ENCODE data around the gene CNIH2.
"Not testable (repeated sequence)": the region's sequence is repeated elsewhere in the genome, so short reads cannot be mapped to it uniquely, and the experiment has no call there.

Gene CNIH2

GRCh38 chr11:66264914-66265313 is 13.1 kb upstream of the CNIH2 start:
- no peaks in the 10 kb centered on the region for H3K9me3 Mint-ChIP-seq
- H3K4me3 Mint-ChIP-seq, result no peak overlapping the region
- DNase-seq, result peak; percentile 55
- peaks cover 88% of the 10 kb centered on the region for H3K36me3 Mint-ChIP-seq (ENCODE audit: low read depth)
- peaks cover 27% of the 10 kb centered on the region for H3K4me1 Mint-ChIP-seq (ENCODE audit: low read depth)
- H3K27ac Mint-ChIP-seq, result no peak overlapping the region
- H3K27me3 Mint-ChIP-seq, result no peaks in the 10 kb centered on the region

- Mint-ChIP-seq H3K36me3 (ENCODE audit: low read depth) (peaks cover 88% of the 10 kb centered on the region), H3K4me3 (no peak overlapping the region), H3K27ac (no peak overlapping the region), H3K4me1 (ENCODE audit: low read depth) (peaks cover 31% of the 10 kb centered on the region), H3K9me3 (no peaks in the 10 kb centered on the region), H3K27me3 (no peaks in the 10 kb centered on the region)
- no peak for DNase-seq
Observed at GRCh38 chr11:66265531-66266377, 12.2 kb upstream of the CNIH2 start.

GRCh38 chr11:66266378-66267038 is 11.5 kb upstream of the CNIH2 start:
- Mint-ChIP-seq H3K9me3 (no peaks in the 10 kb centered on the region), H3K36me3 (ENCODE audit: low read depth) (peaks cover 84% of the 10 kb centered on the region), H3K27ac (peak overlapping the region; percentile 90), H3K4me3 (peak overlapping the region; percentile 75), H3K27me3 (no peaks in the 10 kb centered on the region), H3K4me1 (ENCODE audit: low read depth) (peaks cover 33% of the 10 kb centered on the region)
- no peak for DNase-seq

GRCh38 chr11:66267039-66267378 is 11.0 kb upstream of the CNIH2 start:
- no peaks in the 10 kb centered on the region for H3K27me3 Mint-ChIP-seq
- H3K4me3 Mint-ChIP-seq, result peak overlapping the region; percentile 75
- peaks cover 84% of the 10 kb centered on the region for H3K36me3 Mint-ChIP-seq (ENCODE audit: low read depth)
- peak overlapping the region; percentile 90 for H3K27ac Mint-ChIP-seq
- H3K9me3 Mint-ChIP-seq, result no peaks in the 10 kb centered on the region
- H3K4me1 Mint-ChIP-seq (ENCODE audit: low read depth), result peaks cover 38% of the 10 kb centered on the region
- no peak for DNase-seq

GRCh38 chr11:66267379-66268243 is 10.4 kb upstream of the CNIH2 start:
- H3K4me1 Mint-ChIP-seq (ENCODE audit: low read depth), result peaks cover 43% of the 10 kb centered on the region
- H3K27ac Mint-ChIP-seq, result peak overlapping the region; percentile 99
- DNase-seq, result peak; percentile 90
- peaks cover 84% of the 10 kb centered on the region for H3K36me3 Mint-ChIP-seq (ENCODE audit: low read depth)
- H3K4me3 Mint-ChIP-seq, result peak overlapping the region; percentile 91
- H3K27me3 Mint-ChIP-seq, result no peaks in the 10 kb centered on the region
- H3K9me3 Mint-ChIP-seq, result no peaks in the 10 kb centered on the region

GRCh38 chr11:66268244-66268951 is 9.6 kb upstream of the CNIH2 start, which contains the start of gene RAB1B:
Gene RAB1B (plus strand): TSS chr11:66268639. CDS start chr11:66268680, 41 bp downstream.
- DNase-seq, result peak; percentile 100
- peak within 1 kb of the TSS; percentile 91 for H3K4me3 Mint-ChIP-seq
- H3K36me3 Mint-ChIP-seq (ENCODE audit: low read depth), result peaks cover 84% of the 10 kb centered on the region
- H3K4me1 Mint-ChIP-seq (ENCODE audit: low read depth), result peaks cover 44% of the 10 kb centered on the region
- H3K27me3 Mint-ChIP-seq, result no peaks in the 10 kb centered on the region
- peak within 1 kb of the TSS; percentile 99 for H3K27ac Mint-ChIP-seq
- no peaks in the 10 kb centered on the region for H3K9me3 Mint-ChIP-seq

- Mint-ChIP-seq H3K4me3 (peak overlapping the region; percentile 91), H3K9me3 (no peaks in the 10 kb centered on the region), H3K27me3 (no peaks in the 10 kb centered on the region), H3K27ac (peak overlapping the region; percentile 99), H3K4me1 (ENCODE audit: low read depth) (peaks cover 44% of the 10 kb centered on the region), H3K36me3 (ENCODE audit: low read depth) (peaks cover 83% of the 10 kb centered on the region)
- no peak for DNase-seq
Observed at GRCh38 chr11:66268952-66269905, 8.7 kb upstream of the CNIH2 start.

GRCh38 chr11:66271816-66272215 is 6.2 kb upstream of the CNIH2 start:
- no peaks in the 10 kb centered on the region for H3K9me3 Mint-ChIP-seq
- peaks cover 84% of the 10 kb centered on the region for H3K36me3 Mint-ChIP-seq (ENCODE audit: low read depth)
- H3K4me1 Mint-ChIP-seq (ENCODE audit: low read depth), result peaks cover 43% of the 10 kb centered on the region
- H3K27me3 Mint-ChIP-seq, result no peaks in the 10 kb centered on the region
- H3K4me3 Mint-ChIP-seq, result no peak overlapping the region
- no peak for DNase-seq
- peak overlapping the region; percentile 77 for H3K27ac Mint-ChIP-seq

GRCh38 chr11:66272596-66272995 is 5.4 kb upstream of the CNIH2 start:
- H3K9me3 Mint-ChIP-seq, result no peaks in the 10 kb centered on the region
- no peak for DNase-seq
- peaks cover 39% of the 10 kb centered on the region for H3K4me1 Mint-ChIP-seq (ENCODE audit: low read depth)
- H3K4me3 Mint-ChIP-seq, result no peak overlapping the region
- H3K36me3 Mint-ChIP-seq (ENCODE audit: low read depth), result peaks cover 82% of the 10 kb centered on the region
- no peaks in the 10 kb centered on the region for H3K27me3 Mint-ChIP-seq
- H3K27ac Mint-ChIP-seq, result peak overlapping the region; percentile 77

GRCh38 chr11:66274219-66274618 is 3.8 kb upstream of the CNIH2 start:
- Mint-ChIP-seq H3K4me1 (ENCODE audit: low read depth) (peaks cover 37% of the 10 kb centered on the region), H3K4me3 (no peak overlapping the region), H3K36me3 (ENCODE audit: low read depth) (peaks cover 73% of the 10 kb centered on the region)

GRCh38 chr11:66275396-66275795 is 2.6 kb upstream of the CNIH2 start:
- Mint-ChIP-seq H3K27me3 (no peaks in the 10 kb centered on the region), H3K9me3 (no peaks in the 10 kb centered on the region), H3K27ac (no peak overlapping the region), H3K36me3 (ENCODE audit: low read depth) (peaks cover 62% of the 10 kb centered on the region), H3K4me3 (no peak overlapping the region), H3K4me1 (ENCODE audit: low read depth) (peaks cover 27% of the 10 kb centered on the region)
- DNase-seq, result no peak

More at GRCh38 chr11:66274219-66274618, 3.8 kb upstream of the CNIH2 start:
- H3K27ac Mint-ChIP-seq, result no peak overlapping the region
- no peaks in the 10 kb centered on the region for H3K9me3 Mint-ChIP-seq
- no peaks in the 10 kb centered on the region for H3K27me3 Mint-ChIP-seq
- DNase-seq, result no peak

GRCh38 chr11:66275984-66276612 is 1.9 kb upstream of the CNIH2 start:
- H3K36me3 Mint-ChIP-seq (ENCODE audit: low read depth), result peaks cover 55% of the 10 kb centered on the region
- H3K9me3 Mint-ChIP-seq, result no peaks in the 10 kb centered on the region
- H3K27me3 Mint-ChIP-seq, result no peaks in the 10 kb centered on the region
- no peak for DNase-seq
- peaks cover 22% of the 10 kb centered on the region for H3K4me1 Mint-ChIP-seq (ENCODE audit: low read depth)
- no peak overlapping the region for H3K27ac Mint-ChIP-seq
- no peak overlapping the region for H3K4me3 Mint-ChIP-seq

GRCh38 chr11:66276619-66277018 is 1.4 kb upstream of the CNIH2 start:
- Mint-ChIP-seq H3K4me1 (ENCODE audit: low read depth) (peaks cover 22% of the 10 kb centered on the region), H3K36me3 (ENCODE audit: low read depth) (peaks cover 54% of the 10 kb centered on the region)
- DNase-seq, H3K27ac Mint-ChIP-seq, H3K27me3 Mint-ChIP-seq, H3K4me3 Mint-ChIP-seq, H3K9me3 Mint-ChIP-seq: not testable (repeated sequence)

Measured in activated T-cell treated with anti-CD3 and anti-CD28 coated beads, Interleukin-2, amount 50 U/mL, for 24 hours (primary cell).